ENCODE measurements around the gene RPL36.

DNA sequence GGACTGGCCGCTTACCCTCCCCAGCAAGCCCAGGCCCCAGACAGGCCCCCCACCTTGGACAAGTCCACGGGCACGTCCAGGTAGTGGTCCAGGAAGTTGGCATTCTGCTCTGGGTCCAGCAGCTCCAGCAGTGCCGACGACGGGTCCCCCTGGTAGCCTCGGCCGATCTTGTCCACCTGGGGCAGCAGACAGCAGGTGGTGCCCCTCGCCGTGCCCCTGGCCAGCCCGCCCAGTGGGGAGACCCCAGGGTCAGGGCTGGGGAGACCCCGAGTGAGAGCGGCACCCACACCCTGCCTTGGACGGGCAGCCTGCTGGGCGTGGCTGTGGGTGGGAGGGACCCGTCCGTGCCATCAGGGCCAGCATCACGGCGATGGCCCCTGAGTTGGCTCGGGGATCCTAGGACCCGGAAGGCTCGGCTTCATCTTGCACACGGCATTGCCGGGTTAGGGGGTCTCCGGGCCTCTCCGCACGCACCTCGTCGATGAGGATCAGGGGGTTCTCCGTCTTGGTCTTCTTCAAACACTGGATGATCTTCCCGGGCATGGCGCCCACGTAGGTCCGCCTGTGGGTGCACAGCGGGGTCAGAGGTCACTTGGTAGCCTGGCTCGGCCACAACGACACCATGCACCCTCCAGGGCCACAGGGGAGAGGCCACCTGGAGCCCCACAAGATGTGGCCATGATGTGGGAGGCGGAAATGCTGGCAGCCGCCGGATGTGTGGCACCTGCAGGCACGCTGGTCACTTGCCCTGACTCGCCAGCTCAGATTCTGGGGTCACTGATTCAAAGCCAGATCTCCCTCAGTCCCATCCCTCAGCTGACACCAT, 6.3 kb downstream of the RPL36 start:
- TF ChIP-seq, protein P1, sequence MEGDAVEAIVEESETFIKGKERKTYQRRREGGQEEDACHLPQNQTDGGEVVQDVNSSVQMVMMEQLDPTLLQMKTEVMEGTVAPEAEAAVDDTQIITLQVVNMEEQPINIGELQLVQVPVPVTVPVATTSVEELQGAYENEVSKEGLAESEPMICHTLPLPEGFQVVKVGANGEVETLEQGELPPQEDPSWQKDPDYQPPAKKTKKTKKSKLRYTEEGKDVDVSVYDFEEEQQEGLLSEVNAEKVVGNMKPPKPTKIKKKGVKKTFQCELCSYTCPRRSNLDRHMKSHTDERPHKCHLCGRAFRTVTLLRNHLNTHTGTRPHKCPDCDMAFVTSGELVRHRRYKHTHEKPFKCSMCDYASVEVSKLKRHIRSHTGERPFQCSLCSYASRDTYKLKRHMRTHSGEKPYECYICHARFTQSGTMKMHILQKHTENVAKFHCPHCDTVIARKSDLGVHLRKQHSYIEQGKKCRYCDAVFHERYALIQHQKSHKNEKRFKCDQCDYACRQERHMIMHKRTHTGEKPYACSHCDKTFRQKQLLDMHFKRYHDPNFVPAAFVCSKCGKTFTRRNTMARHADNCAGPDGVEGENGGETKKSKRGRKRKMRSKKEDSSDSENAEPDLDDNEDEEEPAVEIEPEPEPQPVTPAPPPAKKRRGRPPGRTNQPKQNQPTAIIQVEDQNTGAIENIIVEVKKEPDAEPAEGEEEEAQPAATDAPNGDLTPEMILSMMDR (IDR thresholded peaks at IDR 0.05) = no peak
- TF ChIP-seq EZH2 (IDR thresholded peaks at IDR 0.05) = no peak

All from neural progenitor cell (in vitro differentiated cells).